ENCODE measurements around the gene BLM. TPM values are rescaled to one million over a fixed set of nuclear protein-coding genes. Genes with fewer than 3 reads are reported as not detected.

BLM gene
- total and polyA plus RNA-seq, 2 of the 8 experiments (the other 6 are each of a cell fraction or from before 2014, with no cell fraction given) = 15.2 to 46.7 TPM

DNA sequence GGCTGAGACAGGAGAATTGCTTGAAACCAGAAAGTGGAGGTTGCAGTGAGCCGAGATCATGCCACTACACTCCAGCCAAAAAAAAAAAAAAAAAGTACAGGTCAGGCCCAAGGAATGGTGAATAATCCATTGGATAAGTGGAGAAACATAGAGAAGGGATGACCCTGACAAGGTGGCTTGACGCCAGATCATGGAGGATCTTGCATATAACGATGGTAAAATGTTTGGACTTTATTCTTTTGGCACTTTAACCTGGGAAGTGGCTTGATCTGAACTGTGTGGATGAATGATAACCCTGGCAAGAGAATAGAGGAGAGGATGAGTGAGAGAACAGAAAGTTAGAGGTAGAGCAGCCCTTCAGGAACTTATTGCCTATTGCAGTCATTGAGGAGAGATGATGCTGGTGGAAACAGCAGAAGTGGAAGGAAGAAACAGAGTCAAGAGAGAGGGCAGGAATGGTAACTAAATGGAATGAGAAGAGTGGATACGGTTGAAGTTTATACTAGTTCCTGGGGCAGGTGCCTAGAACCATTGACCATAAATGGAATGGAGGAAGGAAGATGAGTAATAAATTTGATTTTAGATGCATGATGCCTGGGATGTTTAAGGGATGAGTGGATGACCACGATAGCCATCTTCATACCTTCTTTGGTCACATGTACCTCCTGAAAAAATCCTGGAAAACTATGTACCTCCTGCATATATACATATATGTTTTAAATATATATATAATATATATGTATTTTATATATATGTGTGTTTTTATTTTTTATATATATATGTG, 57.8 kb downstream of the BLM start:
- Histone ChIP-seq H3K14ac (ENCODE audit: insufficient read length) (no peak overlapping the region), H4K5ac (ENCODE audit: insufficient read length, low read depth, low read length) (no peak overlapping the region), H4K8ac (ENCODE audit: extremely low read depth, insufficient read depth, low read length) (no peak overlapping the region), H3K9me3 (ENCODE audit: insufficient read depth in 2 of 2, low read depth in 1 of 2, low read length in 1 of 2) (no peaks in the 10 kb centered on the region), H2BK5ac (ENCODE audit: low read depth, low read length) (no peak overlapping the region), H2BK120ac (replicated peaks; ENCODE audit: low read depth, low read length) (no peak overlapping the region), H3K4me1 (replicated peaks in 1 of 4; ENCODE audit: control insufficient read depth in 3 of 4, insufficient read depth in 4 of 4, low read length in 3 of 4) (no peaks in the 10 kb centered on the region), H3K18ac (ENCODE audit: extremely low read depth, low read length) (no peak overlapping the region), H3K4me3 (ENCODE audit: extremely low read depth in 1 of 4, insufficient read depth in 2 of 4, low read depth in 3 of 4, low read length in 4 of 4) (no peak overlapping the region), H3K23ac (ENCODE audit: insufficient read length) (no peak overlapping the region), H3K79me1 (ENCODE audit: low read depth, low read length) (no peaks in the 10 kb centered on the region), H2AFZ (ENCODE audit: low read length) (no peak overlapping the region), H3K4ac (replicated peaks; ENCODE audit: insufficient read length, low read depth, low read length) (no peak overlapping the region), H2BK12ac (ENCODE audit: low read depth, low read length) (no peak overlapping the region), H3K27me3 (replicated peaks in 1 of 4; ENCODE audit: control insufficient read depth in 3 of 4, extremely low read depth in 1 of 4, insufficient read depth in 3 of 4, low read length in 3 of 4) (no peaks in the 10 kb centered on the region), H3K36me3 (ENCODE audit: control insufficient read depth in 2 of 4, insufficient read depth in 4 of 4, low read length in 3 of 4) (peaks cover 2 to 24% (median 6%) of the 10 kb centered on the region in 4 experiments; a peak in 4 of 8 replicates), H2BK20ac (ENCODE audit: low read length) (no peak overlapping the region), H2AK5ac (ENCODE audit: low read depth, low read length) (no peak overlapping the region), H3K56ac (replicated peaks; ENCODE audit: insufficient read length, low read depth, low read length) (no peak overlapping the region), H2BK15ac (ENCODE audit: low read length) (no peak overlapping the region), H3K9ac (replicated peaks in 1 of 4; ENCODE audit: extremely low read depth in 1 of 4, low read depth in 3 of 4, low read length in 3 of 4) (no peak overlapping the region), H3K79me2 (ENCODE audit: control insufficient read depth in 1 of 2, insufficient read depth in 2 of 2, low read length in 2 of 2) (no peaks in the 10 kb centered on the region), H4K20me1 (replicated peaks in 1 of 2; ENCODE audit: control insufficient read depth in 1 of 2, insufficient read depth in 2 of 2, low read length in 2 of 2) (no peaks in the 10 kb centered on the region), H3K27ac (ENCODE audit: low read depth, low read length) (no peak overlapping the region), H4K91ac (replicated peaks; ENCODE audit: insufficient read length, low read length) (no peak overlapping the region), H3K4me2 (ENCODE audit: insufficient read depth in 1 of 2, low read depth in 2 of 2, low read length in 2 of 2) (no peak overlapping the region), H3K23me2 (ENCODE audit: low read depth, low read length) (no peaks in the 10 kb centered on the region)
- POLR2A ChIA-PET (ENCODE audit: partially characterized antibody) = no interaction called here
- WGBS, 2 experiments (ENCODE audit: extremely low coverage in 1 of 2, insufficient coverage in 1 of 2, insufficient read length in 1 of 2, insufficient replicate concordance in 2 of 2, low coverage in 1 of 2, low lambda C conversion rate in 2 of 2, missing lambda C conversion rate in 1 of 2) = 96% methylated on average over 4 of the region's 5 CpGs; no CpG with 5 or more reads in 1 of the 2 experiments
- DNase-seq (ENCODE audit: low read depth in 1 of 2, low spot score in 2 of 2) (no peak), FAIRE-seq (no peak)
- CTCF ChIA-PET (ENCODE audit: partially characterized antibody) = no interaction called here
- no peak for TF ChIP-seq PHF8 (conservative IDR thresholded peaks at IDR 0.05; ENCODE audit: low read depth, low read length)
- no peak for TF ChIP-seq GABPA (IDR thresholded peaks at IDR 0.05; ENCODE audit: borderline replicate concordance, insufficient read depth, low read length)

All from H1 (cell line).